NT2/D1 (cell line): ENCODE results near the gene PRKAR1A.
"Not testable (repeated sequence)": the region's sequence is repeated elsewhere in the genome, so short reads cannot be mapped to it uniquely, and the experiment has no call there.

ENCODE experiments used
- DNase-seq: peaks from one replicate; pipeline ENCODE4 v3.0.0-alpha.2; 2011; ENCODE audit warnings: low read depth, low spot score
- H3K27me3 ChIP-seq: 2 replicates; pipeline ENCODE4 v1.6.0; 2011; ENCODE audit warnings: mild to moderate bottlenecking; ENCODE audit not compliant: insufficient read length, insufficient read depth
- H3K36me3 ChIP-seq: 2 replicates; pipeline ENCODE4 v1.6.1; 2011; ENCODE audit warnings: mild to moderate bottlenecking, low read length, mixed read lengths; ENCODE audit not compliant: insufficient read depth, insufficient read length
- H3K4me1 ChIP-seq: 2 replicates; pipeline ENCODE4 v1.5.1; 2011; ENCODE audit not compliant: insufficient read depth, insufficient read length
- H3K4me3 ChIP-seq: 2 replicates; pipeline ENCODE4 v1.5.1; 2011; ENCODE audit warnings: low read depth; ENCODE audit not compliant: insufficient read length
- H3K9ac ChIP-seq: 2 replicates; pipeline ENCODE4 v1.6.0; 2011; ENCODE audit warnings: low read depth; ENCODE audit not compliant: insufficient read length
- H3K9me3 ChIP-seq: 2 replicates; pipeline ENCODE4 v1.5.1; 2011; ENCODE audit warnings: mild to moderate bottlenecking, low read length; ENCODE audit not compliant: insufficient read depth
- SUZ12 ChIP-seq: IDR thresholded peaks from 2 replicates; pipeline ENCODE4 v1.6.1; 2011; ENCODE audit not compliant: insufficient read length, insufficient read depth; ENCODE audit errors: extremely low read depth
- YY1 ChIP-seq: IDR thresholded peaks from 2 replicates; pipeline ENCODE4 v1.6.1; 2011; ENCODE audit not compliant: insufficient read length, insufficient read depth
- ZNF274 ChIP-seq: IDR thresholded peaks from 2 replicates; pipeline ENCODE4 v1.6.1; 2011; ENCODE audit warnings: mild to moderate bottlenecking, low read depth, low read length

PRKAR1A gene

DNA sequence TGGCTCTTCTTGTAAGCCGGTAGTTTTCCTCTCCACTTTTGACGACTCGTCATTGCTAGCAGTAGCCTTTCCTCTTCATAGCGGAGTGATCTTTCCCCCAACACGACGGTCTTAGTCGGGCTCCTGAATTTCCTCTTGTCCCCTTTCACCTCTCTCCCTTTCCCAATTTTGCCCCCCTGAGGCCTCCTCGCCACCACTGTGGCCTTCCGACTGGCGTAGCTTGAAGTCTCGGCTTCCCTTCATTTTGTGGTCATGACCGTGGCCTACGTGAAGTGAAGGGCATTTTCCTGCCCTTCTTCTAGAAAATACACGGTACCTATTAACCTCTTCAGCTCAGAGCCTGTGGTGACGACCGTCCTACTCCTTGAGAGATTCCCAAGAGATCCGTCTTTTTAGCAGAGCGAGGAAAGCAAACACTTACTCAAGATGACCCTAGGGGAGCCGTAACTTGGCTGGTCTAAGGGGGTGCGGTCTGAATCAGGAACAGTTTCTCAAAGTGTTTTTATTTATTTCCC is 787 bp downstream of the PRKAR1A start:
- TF ChIP-seq SUZ12 (no peak), YY1 (no peak), ZNF274 (no peak)
- H3K36me3 ChIP-seq, result peaks cover 35% of the 10 kb centered on the region
- peak overlapping the region; percentile 93 for H3K4me3 ChIP-seq
- H3K9me3 ChIP-seq, result peaks cover 32% of the 10 kb centered on the region
- H3K27me3 ChIP-seq, result no peaks in the 10 kb centered on the region
- peak; percentile 23 for DNase-seq
- peak overlapping the region; percentile 98 for H3K9ac ChIP-seq
- H3K4me1 ChIP-seq, result peaks cover 2% of the 10 kb centered on the region

DNA sequence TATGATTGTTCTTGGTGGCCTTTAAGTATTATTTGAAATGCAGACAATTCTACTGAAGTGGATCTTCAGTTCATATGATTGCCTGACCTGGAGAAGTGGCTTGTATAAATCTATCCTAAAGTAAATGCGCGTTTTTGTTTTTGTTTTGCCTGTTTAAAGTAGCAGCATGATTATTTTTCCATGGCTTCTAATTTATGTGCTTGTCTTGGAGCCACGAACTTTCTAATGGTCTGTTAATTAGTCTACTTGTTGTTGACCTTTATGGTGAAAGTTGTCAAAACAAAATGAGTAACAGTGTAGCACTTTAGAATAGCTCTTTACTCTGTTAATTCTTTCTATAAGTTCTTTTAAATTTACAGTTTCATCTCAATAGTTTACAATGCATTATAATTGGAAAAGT is 1.7 kb downstream of the PRKAR1A start:
- peaks cover 4% of the 10 kb centered on the region for H3K4me1 ChIP-seq
- peaks cover 44% of the 10 kb centered on the region for H3K36me3 ChIP-seq
- peak overlapping the region; percentile 98 for H3K9ac ChIP-seq
- H3K9me3 ChIP-seq, result peaks cover 40% of the 10 kb centered on the region
- DNase-seq, result no peak
- TF ChIP-seq SUZ12 (no peak), YY1 (no peak), ZNF274 (no peak)
- no peaks in the 10 kb centered on the region for H3K27me3 ChIP-seq
- H3K4me3 ChIP-seq, result peak overlapping the region; percentile 93

DNA sequence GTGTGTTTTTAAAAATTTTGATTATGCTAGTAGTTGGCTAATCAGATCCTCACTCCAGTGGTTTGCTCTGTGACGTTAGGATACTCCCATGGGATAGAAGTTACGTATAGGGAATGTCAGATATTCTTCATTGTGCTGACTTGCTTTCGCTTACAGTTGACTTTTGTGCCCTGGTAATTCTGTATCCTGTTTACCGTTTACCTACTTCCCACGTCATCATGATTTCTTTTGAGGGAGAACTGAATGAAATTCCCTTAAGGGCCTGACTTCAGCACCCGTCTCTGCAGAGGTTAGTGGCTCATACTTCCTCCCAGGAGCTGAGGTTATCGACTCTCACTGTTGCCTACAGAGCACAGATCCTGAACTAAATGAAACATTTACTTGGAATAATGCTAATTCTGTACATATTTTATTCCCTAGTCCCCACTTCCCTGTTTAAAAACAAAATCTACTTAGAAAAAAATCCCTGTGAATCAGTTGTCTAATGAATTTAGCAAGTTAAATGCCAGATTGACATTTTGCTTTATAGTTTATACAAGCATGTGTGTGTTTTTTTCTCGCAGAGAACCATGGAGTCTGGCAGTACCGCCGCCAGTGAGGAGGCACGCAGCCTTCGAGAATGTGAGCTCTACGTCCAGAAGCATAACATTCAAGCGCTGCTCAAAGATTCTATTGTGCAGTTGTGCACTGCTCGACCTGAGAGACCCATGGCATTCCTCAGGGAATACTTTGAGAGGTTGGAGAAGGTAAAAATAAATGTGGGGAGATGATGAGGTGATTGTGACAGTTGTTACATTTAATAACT is 2.8 kb downstream of the PRKAR1A start:
- H3K4me3 ChIP-seq, result no peak overlapping the region
- peaks cover 44% of the 10 kb centered on the region for H3K9me3 ChIP-seq
- peaks cover 2% of the 10 kb centered on the region for H3K4me1 ChIP-seq
- H3K36me3 ChIP-seq, result peaks cover 54% of the 10 kb centered on the region
- DNase-seq, result no peak
- H3K27me3 ChIP-seq, result no peaks in the 10 kb centered on the region
- no peak for TF ChIP-seq YY1
- TF ChIP-seq SUZ12, result no peak
- TF ChIP-seq ZNF274, result no peak
- H3K9ac ChIP-seq, result no peak overlapping the region

DNA sequence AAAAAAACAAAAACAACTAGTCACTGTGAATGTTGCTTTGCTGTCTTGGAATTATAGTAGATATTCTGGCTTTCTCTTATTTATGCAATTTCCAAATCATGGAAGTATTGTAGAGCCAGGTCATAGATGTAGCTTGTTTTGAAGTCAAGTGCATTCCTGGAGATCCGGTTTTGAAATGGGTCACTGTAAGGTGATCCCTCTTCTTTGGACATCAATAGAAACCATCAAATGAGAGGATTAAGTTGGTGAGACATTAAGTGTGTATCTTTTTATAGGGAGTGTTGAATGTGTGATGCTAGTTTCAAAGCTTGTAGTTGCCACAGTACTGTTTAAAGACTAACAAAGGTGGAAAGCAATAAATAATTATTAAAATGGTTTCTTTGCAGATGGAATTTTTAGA is 4.5 kb downstream of the PRKAR1A start:
- Histone ChIP-seq H3K27me3 (no peaks in the 10 kb centered on the region), H3K9me3 (peaks cover 44% of the 10 kb centered on the region), H3K4me3 (no peak overlapping the region), H3K36me3 (peaks cover 59% of the 10 kb centered on the region), H3K9ac (no peak overlapping the region), H3K4me1 (peaks cover 2% of the 10 kb centered on the region)
- no peak for DNase-seq
- TF ChIP-seq ZNF274 (no peak), SUZ12 (no peak), YY1 (no peak)

DNA sequence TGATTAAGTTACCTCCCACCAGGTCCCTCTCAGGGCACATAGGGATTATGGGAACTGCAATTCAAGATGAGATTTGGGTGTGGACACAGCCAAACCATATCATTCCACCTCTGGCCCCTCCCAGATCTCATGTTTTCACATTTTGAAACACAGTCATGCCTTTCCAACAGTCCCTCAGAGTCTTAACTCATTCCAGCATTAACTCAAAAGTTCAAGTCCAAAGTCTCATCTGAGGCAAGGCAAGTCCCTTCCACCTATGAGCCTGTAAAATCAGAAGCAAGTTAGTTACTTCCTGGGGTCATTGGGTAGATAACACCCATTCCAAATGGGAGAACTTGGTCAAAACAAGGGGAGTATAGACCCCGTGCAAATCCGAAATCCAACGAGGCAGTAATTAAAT is 5.4 kb downstream of the PRKAR1A start:
- not testable (repeated sequence) for H3K27me3 ChIP-seq, H3K9ac ChIP-seq, H3K4me1 ChIP-seq, H3K4me3 ChIP-seq, DNase-seq
- peaks cover 44% of the 10 kb centered on the region for H3K9me3 ChIP-seq
- peaks cover 68% of the 10 kb centered on the region for H3K36me3 ChIP-seq

DNA sequence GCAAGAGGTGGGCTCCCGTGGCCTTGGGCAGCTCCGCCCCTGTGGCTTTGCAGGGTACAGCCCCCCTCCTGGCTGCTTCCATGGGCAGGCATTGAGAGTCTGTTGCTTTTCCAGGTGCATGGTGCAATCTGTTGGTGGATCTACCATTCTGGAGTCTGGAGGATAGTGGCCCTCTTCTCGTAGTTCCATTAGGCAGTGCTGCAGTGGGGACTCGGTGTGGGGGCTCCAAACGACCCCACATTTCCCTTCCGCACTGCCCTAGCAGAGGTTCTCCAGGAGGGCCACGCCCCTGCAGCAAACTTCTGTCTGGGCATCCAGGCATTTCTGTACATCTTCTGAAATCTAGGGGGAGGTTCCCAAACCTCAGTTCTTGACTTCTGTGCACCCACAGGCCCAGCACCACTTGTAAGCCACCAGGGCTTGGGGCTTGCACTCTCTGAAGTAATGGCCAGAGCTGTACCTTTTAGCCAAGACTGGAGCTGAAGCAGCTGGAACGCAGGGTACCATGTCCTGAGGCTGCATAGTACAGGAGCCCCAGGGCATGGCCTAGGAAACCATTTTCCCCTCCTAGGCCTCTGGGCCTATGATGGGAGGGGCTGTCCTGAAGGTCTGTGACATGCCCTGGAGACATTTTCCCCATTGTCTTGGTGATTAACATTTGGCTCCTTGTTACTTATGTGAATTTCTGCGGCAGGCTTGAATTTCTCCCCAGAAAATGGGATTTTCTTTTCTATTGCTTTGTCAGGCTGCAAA is 6.0 kb downstream of the PRKAR1A start:
- Histone ChIP-seq H3K27me3 (no peaks in the 10 kb centered on the region), H3K36me3 (peaks cover 74% of the 10 kb centered on the region), H3K9me3 (peaks cover 44% of the 10 kb centered on the region), H3K4me1 (peaks cover 2% of the 10 kb centered on the region), H3K9ac (no peak overlapping the region), H3K4me3 (no peak overlapping the region)
- DNase-seq, result no peak
- TF ChIP-seq ZNF274 (no peak), SUZ12 (no peak), YY1 (no peak)

DNA sequence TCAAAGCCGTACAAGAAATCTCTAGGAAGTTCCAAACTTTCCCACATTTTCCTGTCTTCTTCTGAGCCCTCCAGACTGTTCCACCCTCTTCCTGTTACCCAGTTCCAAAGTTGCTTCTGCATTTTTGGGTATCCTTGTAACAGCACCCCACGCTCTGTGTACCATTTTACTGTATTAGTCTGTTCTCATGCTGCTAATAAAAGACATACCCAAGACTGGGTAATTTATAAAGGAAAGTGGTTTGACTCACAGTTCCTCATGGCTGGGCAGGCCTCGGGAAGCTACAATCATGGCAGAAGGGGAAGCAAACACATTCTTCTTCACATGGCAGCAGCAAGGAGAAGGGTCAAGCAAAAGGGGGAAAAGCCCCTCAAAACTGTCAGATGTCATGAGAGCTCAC is 6.8 kb downstream of the PRKAR1A start:
- not testable (repeated sequence) for H3K4me3 ChIP-seq, H3K27me3 ChIP-seq, H3K4me1 ChIP-seq, H3K9ac ChIP-seq, DNase-seq
- Histone ChIP-seq H3K9me3 (peaks cover 44% of the 10 kb centered on the region), H3K36me3 (peaks cover 82% of the 10 kb centered on the region)
